CD14-positive monocyte (primary cell): ENCODE measurements around the gene ANKRD30A. TPM values are rescaled to one million over a fixed set of nuclear protein-coding genes. Genes with fewer than 3 reads are reported as not detected.

ENCODE experiments used
- DNase-seq, 3 donors: peaks; one replicate each; pipeline ENCODE4 v3.0.0-alpha.2; 2011 to 2022
- H2AFZ ChIP-seq: 2 replicates; pipeline ENCODE4 v1.6.0; 2012; ENCODE audit warnings: mild to moderate bottlenecking, low read depth, low read length, inconsistent platforms; ENCODE audit not compliant: insufficient read depth, poor library complexity, severe bottlenecking
- H3K27ac ChIP-seq, 2 donors: 1 replicate in 1 of 2; 2 replicates in 1 of 2; pipeline ENCODE4 v1.5.1; 2012 to 2013; ENCODE audit warnings: low read length in 2 of 2, control low read depth in 1 of 2, inconsistent platforms in 1 of 2, low read depth in 1 of 2, mild to moderate bottlenecking in 1 of 2
- H3K27me3 ChIP-seq, 2 donors: one replicate each; pipeline versions ENCODE4 v1.6.0 to v1.6.1; 2011 to 2013; ENCODE audit warnings: low read length in 2 of 2; ENCODE audit not compliant: control insufficient read depth in 2 of 2, insufficient read depth in 2 of 2
- H3K36me3 ChIP-seq, 2 donors: replicated peaks in 1 of 2; 1 replicate in 1 of 2; 2 replicates in 1 of 2; pipeline versions ENCODE4 v1.5.1 to v1.6.1; 2012 to 2013; ENCODE audit warnings: low read length in 2 of 2, control low read depth in 1 of 2, inconsistent platforms in 1 of 2, mild to moderate bottlenecking in 1 of 2; ENCODE audit not compliant: insufficient read depth in 2 of 2, control insufficient read depth in 1 of 2
- H3K4me1 ChIP-seq, 2 donors: 1 replicate in 1 of 2; 2 replicates in 1 of 2; pipeline versions ENCODE4 v1.5.1 to v1.6.1; 2012 to 2013; ENCODE audit warnings: low read length in 2 of 2, control low read depth in 1 of 2, inconsistent platforms in 1 of 2, mild to moderate bottlenecking in 1 of 2, moderate library complexity in 1 of 2; ENCODE audit not compliant: insufficient read depth in 2 of 2, control insufficient read depth in 1 of 2
- H3K4me2 ChIP-seq: replicated peaks from 2 replicates; pipeline ENCODE3; 2012; ENCODE audit warnings: low read length, moderate library complexity, mild to moderate bottlenecking; ENCODE audit not compliant: poor library complexity, severe bottlenecking; ENCODE audit errors: extremely low read depth
- H3K4me3 ChIP-seq, 3 experiments: fragments of 200-600 bp in 1 of 3; sonication (generic) in 1 of 3; replicated peaks in 1 of 3; 1 replicate in 2 of 3; 2 replicates in 1 of 3; pipeline ENCODE4 v1.5.1; 2011 to 2013; ENCODE audit warnings: low read length in 3 of 3, mild to moderate bottlenecking in 3 of 3, control low read depth in 2 of 3, low read depth in 2 of 3, inconsistent platforms in 1 of 3, moderate library complexity in 1 of 3
- H3K79me2 ChIP-seq: 2 replicates; pipeline ENCODE4 v1.6.0; 2012; ENCODE audit warnings: mild to moderate bottlenecking, control low read depth, inconsistent platforms, low read length, moderate library complexity; ENCODE audit not compliant: insufficient read depth
- H3K9ac ChIP-seq: 2 replicates; pipeline ENCODE4 v1.6.0; 2017; ENCODE audit warnings: low read length, mild to moderate bottlenecking; ENCODE audit not compliant: insufficient read depth, poor library complexity, severe bottlenecking
- H3K9me3 ChIP-seq, 2 donors: replicated peaks in 1 of 2; 1 replicate in 1 of 2; 2 replicates in 1 of 2; pipeline versions ENCODE4 v1.5.1 to v1.6.1; 2012 to 2013; ENCODE audit warnings: low read length in 2 of 2, control low read depth in 1 of 2; ENCODE audit not compliant: control insufficient read depth in 1 of 2, insufficient read depth in 1 of 2
- H4K20me1 ChIP-seq: 2 replicates; pipeline ENCODE4 v1.6.0; 2012; ENCODE audit warnings: mild to moderate bottlenecking, low read length, control low read depth, moderate library complexity; ENCODE audit not compliant: insufficient read depth
- H3K27ac Mint-ChIP-seq, 7 donors: one replicate each; pipeline ENCODE4 v1.8.0; 2020; ENCODE audit warnings: mild to moderate bottlenecking in 7 of 7, mixed read lengths in 7 of 7, moderate library complexity in 6 of 7, inconsistent platforms in 2 of 7
- H3K27me3 Mint-ChIP-seq, 3 donors: one replicate each; pipeline ENCODE4 v1.8.0; 2021 to 2022; ENCODE audit warnings: low read depth in 3 of 3, mild to moderate bottlenecking in 3 of 3, mixed read lengths in 3 of 3, moderate library complexity in 3 of 3, inconsistent platforms in 1 of 3
- H3K36me3 Mint-ChIP-seq, 2 donors: one replicate each; pipeline ENCODE4 v1.8.0; 2020; ENCODE audit warnings: mixed read lengths in 2 of 2, inconsistent platforms in 1 of 2, mild to moderate bottlenecking in 1 of 2
- H3K4me1 Mint-ChIP-seq: one replicate; pipeline ENCODE4 v1.8.0; 2020; ENCODE audit warnings: mild to moderate bottlenecking, mixed read lengths
- H3K4me3 Mint-ChIP-seq, 2 donors: one replicate each; pipeline ENCODE4 v1.8.0; 2020; ENCODE audit warnings: mild to moderate bottlenecking in 2 of 2, mixed read lengths in 2 of 2, moderate library complexity in 1 of 2
- H3K9me3 Mint-ChIP-seq, 7 donors: one replicate each; pipeline ENCODE4 v1.8.0; 2020 to 2022; ENCODE audit warnings: mixed read lengths in 7 of 7, mild to moderate bottlenecking in 6 of 7, moderate library complexity in 6 of 7, inconsistent platforms in 2 of 7
- CTCF ChIP-seq: fragments of 200-600 bp; IDR thresholded peaks from one replicate; pipeline ENCODE4 v1.8.0; 2022; ENCODE audit warnings: antibody characterized with exemption, mild to moderate bottlenecking
- WGBS: methylation state at CpG from one replicate; pipeline ENCODE4 v1.1.5; 2013; ENCODE audit warnings: missing lambda C conversion rate; ENCODE audit not compliant: insufficient coverage; 5-methylcytosine and 5-hydroxymethylcytosine counted together
- intact Hi-C, 2 donors: fragments of 100-400 bp; cut with micrococcal nuclease; formaldehyde crosslinking; loops; one replicate each; pipeline versions ENCODE4 v1.15.0 to v1.15.1; 2023
- polyA plus RNA-seq, 3 donors: library from polyadenylated mRNA; depleted of rRNA in 1 of 3; unstranded in 2 of 3; stranded (reverse) in 1 of 3; fragments of 300-500 nt in 2 of 3; fragments of >200 nt in 1 of 3; fragmentation: Illumina TruSeq in 2 of 3; gene quantifications; 1 replicate in 2 of 3; 2 replicates in 1 of 3; pipeline ENCODE4 v1.2.3, GENCODE V29; 2012 to 2021

The ANKRD30A gene
- polyA plus RNA-seq, 3 donors = not detected

DNA sequence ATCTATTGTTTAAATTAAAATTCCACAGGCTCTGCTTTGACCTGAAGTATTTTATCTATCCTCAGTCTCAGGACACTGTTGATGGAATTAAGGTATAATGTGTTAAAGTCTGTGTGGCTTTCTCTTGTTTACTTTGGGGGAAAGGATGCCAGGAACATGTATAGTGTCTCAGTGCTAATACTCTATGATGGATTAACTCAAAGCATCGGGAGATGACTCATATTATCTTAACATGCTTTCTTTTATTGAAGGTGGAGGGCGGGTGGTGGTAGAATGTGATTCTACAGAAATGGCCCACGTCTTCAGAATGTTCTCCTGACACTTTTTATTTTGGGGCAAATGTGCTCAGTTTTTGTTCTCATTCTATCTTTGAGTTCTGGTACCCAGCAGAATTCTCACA lies 189.0 kb downstream of the ANKRD30A start:
- no peak overlapping the region for H3K4me3 Mint-ChIP-seq
- Histone ChIP-seq H2AFZ (no peak overlapping the region), H3K36me3 (no peaks in the 10 kb centered on the region), H3K9ac (no peak overlapping the region), H3K4me1 (no peaks in the 10 kb centered on the region), H3K27ac (no peak overlapping the region), H3K4me3 (no peak overlapping the region), H3K79me2 (no peaks in the 10 kb centered on the region), H3K27me3 (no peaks in the 10 kb centered on the region), H3K4me2 (no peak overlapping the region), H4K20me1 (no peaks in the 10 kb centered on the region), H3K9me3 (peaks cover 30 to 39% of the 10 kb centered on the region in 2 donors)
- H3K36me3 Mint-ChIP-seq = no peaks in the 10 kb centered on the region
- no CpG with 5 or more reads among the region's 3 CpGs for WGBS
- H3K9me3 Mint-ChIP-seq = peaks cover 7 to 28% (median 14%) of the 10 kb centered on the region in 7 donors
- intact Hi-C loops = no loop called here
- H3K4me1 Mint-ChIP-seq = no peaks in the 10 kb centered on the region
- DNase-seq = no peak
- TF ChIP-seq CTCF = no peak
- H3K27ac Mint-ChIP-seq = no peak overlapping the region
- H3K27me3 Mint-ChIP-seq = peaks cover 0 to under 1% (median 0%) of the 10 kb centered on the region in 3 donors

DNA sequence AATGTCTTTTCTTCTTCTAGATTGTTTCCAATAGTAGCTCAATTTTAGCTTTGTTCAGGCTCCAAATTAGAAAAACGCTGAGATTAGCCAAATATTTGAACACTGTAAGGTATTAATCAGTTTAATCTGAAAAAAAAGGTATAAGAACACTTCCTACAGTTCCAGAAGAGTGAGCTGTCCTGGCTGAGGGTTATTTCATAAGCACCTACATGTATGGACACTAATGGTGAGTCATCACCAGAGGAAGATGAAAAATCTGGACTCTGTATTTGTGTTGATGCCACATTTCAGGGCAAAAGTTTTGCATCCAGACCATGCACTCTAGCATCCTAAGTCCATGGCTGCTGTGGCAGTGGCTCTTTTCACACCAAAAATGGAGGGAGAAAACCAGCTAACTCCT lies 189.5 kb downstream of the ANKRD30A start:
- Histone ChIP-seq H3K9me3 (peaks cover 30 to 39% of the 10 kb centered on the region in 2 donors), H3K4me1 (no peaks in the 10 kb centered on the region), H3K27me3 (no peaks in the 10 kb centered on the region), H3K4me2 (no peak overlapping the region), H3K27ac (no peak overlapping the region), H3K4me3 (no peak overlapping the region), H4K20me1 (no peaks in the 10 kb centered on the region), H2AFZ (no peak overlapping the region), H3K79me2 (no peaks in the 10 kb centered on the region), H3K36me3 (no peaks in the 10 kb centered on the region), H3K9ac (no peak overlapping the region)
- Mint-ChIP-seq H3K27me3 (no peaks in the 10 kb centered on the region), H3K36me3 (no peaks in the 10 kb centered on the region), H3K9me3 (peaks cover 7 to 28% (median 17%) of the 10 kb centered on the region in 7 donors), H3K4me1 (no peaks in the 10 kb centered on the region), H3K27ac (no peak overlapping the region), H3K4me3 (no peak overlapping the region)
- no CpG with 5 or more reads among the region's 1 CpG for WGBS
- intact Hi-C loops = no loop called here
- no peak for TF ChIP-seq CTCF
- no peak for DNase-seq
